NT2/D1 (cell line): ENCODE results near the gene PPIL4.
"Not testable (repeated sequence)": the region's sequence is repeated elsewhere in the genome, so short reads cannot be mapped to it uniquely, and the experiment has no call there.

Source experiments
- DNase-seq: peaks from one replicate; pipeline ENCODE4 v3.0.0-alpha.2; 2011; ENCODE audit warnings: low read depth, low spot score
- H3K27me3 ChIP-seq: 2 replicates; pipeline ENCODE4 v1.6.0; 2011; ENCODE audit warnings: mild to moderate bottlenecking; ENCODE audit not compliant: insufficient read length, insufficient read depth
- H3K36me3 ChIP-seq: 2 replicates; pipeline ENCODE4 v1.6.1; 2011; ENCODE audit warnings: mild to moderate bottlenecking, low read length, mixed read lengths; ENCODE audit not compliant: insufficient read depth, insufficient read length
- H3K4me1 ChIP-seq: 2 replicates; pipeline ENCODE4 v1.5.1; 2011; ENCODE audit not compliant: insufficient read depth, insufficient read length
- H3K4me3 ChIP-seq: 2 replicates; pipeline ENCODE4 v1.5.1; 2011; ENCODE audit warnings: low read depth; ENCODE audit not compliant: insufficient read length
- H3K9ac ChIP-seq: 2 replicates; pipeline ENCODE4 v1.6.0; 2011; ENCODE audit warnings: low read depth; ENCODE audit not compliant: insufficient read length
- H3K9me3 ChIP-seq: 2 replicates; pipeline ENCODE4 v1.5.1; 2011; ENCODE audit warnings: mild to moderate bottlenecking, low read length; ENCODE audit not compliant: insufficient read depth
- SUZ12 ChIP-seq: IDR thresholded peaks from 2 replicates; pipeline ENCODE4 v1.6.1; 2011; ENCODE audit not compliant: insufficient read length, insufficient read depth; ENCODE audit errors: extremely low read depth
- YY1 ChIP-seq: IDR thresholded peaks from 2 replicates; pipeline ENCODE4 v1.6.1; 2011; ENCODE audit not compliant: insufficient read length, insufficient read depth
- ZNF274 ChIP-seq: IDR thresholded peaks from 2 replicates; pipeline ENCODE4 v1.6.1; 2011; ENCODE audit warnings: mild to moderate bottlenecking, low read depth, low read length

Gene PPIL4

GRCh38 chr6:149473080-149474052, 72.5 kb downstream of the PPIL4 start:
- no peak for TF ChIP-seq YY1
- no peak for TF ChIP-seq ZNF274
- no peak for TF ChIP-seq SUZ12
- Histone ChIP-seq H3K4me3 (no peak overlapping the region), H3K9ac (no peak overlapping the region), H3K9me3 (no peaks in the 10 kb centered on the region), H3K27me3 (no peaks in the 10 kb centered on the region), H3K4me1 (peaks cover 2% of the 10 kb centered on the region), H3K36me3 (no peaks in the 10 kb centered on the region)
- DNase-seq, result no peak

- no peak for DNase-seq
- H3K9me3 ChIP-seq, result no peaks in the 10 kb centered on the region
- TF ChIP-seq SUZ12, result no peak
- no peak for TF ChIP-seq ZNF274
- no peak for TF ChIP-seq YY1
- no peaks in the 10 kb centered on the region for H3K27me3 ChIP-seq
- H3K4me3 ChIP-seq, result no peak overlapping the region
- no peak overlapping the region for H3K9ac ChIP-seq
- no peaks in the 10 kb centered on the region for H3K36me3 ChIP-seq
- peaks cover 2% of the 10 kb centered on the region for H3K4me1 ChIP-seq
Measured at GRCh38 chr6:149472241-149472640, 73.6 kb downstream of the PPIL4 start.

- Histone ChIP-seq H3K9ac (no peak overlapping the region), H3K4me1 (peaks cover 2% of the 10 kb centered on the region), H3K27me3 (no peaks in the 10 kb centered on the region), H3K4me3 (no peak overlapping the region), H3K9me3 (no peaks in the 10 kb centered on the region), H3K36me3 (no peaks in the 10 kb centered on the region)
- TF ChIP-seq ZNF274, result no peak
- TF ChIP-seq YY1, result no peak
- TF ChIP-seq SUZ12, result no peak
- no peak for DNase-seq
Measured at GRCh38 chr6:149471801-149472200, 74.0 kb downstream of the PPIL4 start.

- no peak for DNase-seq
- no peak overlapping the region for H3K4me3 ChIP-seq
- H3K9me3 ChIP-seq, result no peaks in the 10 kb centered on the region
- H3K9ac ChIP-seq, result no peak overlapping the region
- no peaks in the 10 kb centered on the region for H3K36me3 ChIP-seq
- peaks cover 6% of the 10 kb centered on the region for H3K4me1 ChIP-seq
- no peak for TF ChIP-seq ZNF274
- no peak for TF ChIP-seq SUZ12
- TF ChIP-seq YY1, result no peak
- H3K27me3 ChIP-seq, result no peaks in the 10 kb centered on the region
Measured at GRCh38 chr6:149470948-149471347, 74.9 kb downstream of the PPIL4 start.

- Histone ChIP-seq H3K27me3 (no peaks in the 10 kb centered on the region), H3K9me3 (no peaks in the 10 kb centered on the region), H3K4me3 (no peak overlapping the region), H3K36me3 (no peaks in the 10 kb centered on the region), H3K4me1 (peaks cover 5% of the 10 kb centered on the region), H3K9ac (no peak overlapping the region)
- no peak for DNase-seq
- TF ChIP-seq SUZ12 (no peak), YY1 (no peak), ZNF274 (no peak)
Measured at GRCh38 chr6:149468179-149468578, 77.7 kb downstream of the PPIL4 start.

- no peak for TF ChIP-seq YY1
- TF ChIP-seq SUZ12, result no peak
- no peak for TF ChIP-seq ZNF274
- H3K36me3 ChIP-seq, result no peaks in the 10 kb centered on the region
- no peaks in the 10 kb centered on the region for H3K9me3 ChIP-seq
- no peak for DNase-seq
- H3K4me3 ChIP-seq, result no peak overlapping the region
- peaks cover 5% of the 10 kb centered on the region for H3K4me1 ChIP-seq
- H3K27me3 ChIP-seq, result no peaks in the 10 kb centered on the region
- H3K9ac ChIP-seq, result no peak overlapping the region
Measured at GRCh38 chr6:149467265-149467664, 78.6 kb downstream of the PPIL4 start.

- Histone ChIP-seq H3K9me3 (no peaks in the 10 kb centered on the region), H3K4me3 (no peak overlapping the region), H3K9ac (no peak overlapping the region), H3K36me3 (no peaks in the 10 kb centered on the region), H3K4me1 (peaks cover 5% of the 10 kb centered on the region), H3K27me3 (no peaks in the 10 kb centered on the region)
- DNase-seq, result no peak
- no peak for TF ChIP-seq SUZ12
- TF ChIP-seq YY1, result no peak
- TF ChIP-seq ZNF274, result no peak
Measured at GRCh38 chr6:149464411-149464810, 81.4 kb downstream of the PPIL4 start.

GRCh38 chr6:149463781-149464180, 82.1 kb downstream of the PPIL4 start:
- no peaks in the 10 kb centered on the region for H3K9me3 ChIP-seq
- no peak overlapping the region for H3K4me3 ChIP-seq
- no peak for DNase-seq
- H3K36me3 ChIP-seq, result no peaks in the 10 kb centered on the region
- H3K27me3 ChIP-seq, result no peaks in the 10 kb centered on the region
- H3K4me1 ChIP-seq, result peaks cover 5% of the 10 kb centered on the region
- H3K9ac ChIP-seq, result no peak overlapping the region
- no peak for TF ChIP-seq ZNF274
- no peak for TF ChIP-seq SUZ12
- TF ChIP-seq YY1, result no peak

GRCh38 chr6:149462712-149463111, 83.1 kb downstream of the PPIL4 start:
- not testable (repeated sequence) for H3K4me1 ChIP-seq, H3K27me3 ChIP-seq, H3K9me3 ChIP-seq, H3K36me3 ChIP-seq, DNase-seq, H3K4me3 ChIP-seq, H3K9ac ChIP-seq
